ENCODE results near the gene TRIM72.
"Not testable (repeated sequence)": the region's sequence is repeated elsewhere in the genome, so short reads cannot be mapped to it uniquely, and the experiment has no call there.

Gene TRIM72

DNA sequence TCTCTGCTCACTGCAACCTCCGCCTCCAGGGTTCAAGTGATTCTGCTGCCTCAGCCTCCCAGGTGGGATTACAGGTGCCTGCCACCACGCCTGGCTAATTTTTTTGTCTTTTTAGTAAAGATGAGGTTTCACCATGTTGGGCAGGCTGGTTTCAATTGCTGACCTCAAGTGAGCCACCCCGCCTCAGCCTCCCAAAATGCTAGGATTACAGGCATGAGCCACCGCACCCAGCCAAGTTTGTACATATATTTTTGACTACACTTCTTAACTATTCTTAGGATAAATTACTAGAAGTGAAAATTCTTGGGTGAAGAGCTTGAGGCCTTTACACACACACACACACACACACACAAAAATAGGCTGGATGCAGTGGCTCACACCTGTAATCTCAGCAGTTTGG, 44.4 kb downstream of the TRIM72 start:
- DNase-seq = no peak

DNA sequence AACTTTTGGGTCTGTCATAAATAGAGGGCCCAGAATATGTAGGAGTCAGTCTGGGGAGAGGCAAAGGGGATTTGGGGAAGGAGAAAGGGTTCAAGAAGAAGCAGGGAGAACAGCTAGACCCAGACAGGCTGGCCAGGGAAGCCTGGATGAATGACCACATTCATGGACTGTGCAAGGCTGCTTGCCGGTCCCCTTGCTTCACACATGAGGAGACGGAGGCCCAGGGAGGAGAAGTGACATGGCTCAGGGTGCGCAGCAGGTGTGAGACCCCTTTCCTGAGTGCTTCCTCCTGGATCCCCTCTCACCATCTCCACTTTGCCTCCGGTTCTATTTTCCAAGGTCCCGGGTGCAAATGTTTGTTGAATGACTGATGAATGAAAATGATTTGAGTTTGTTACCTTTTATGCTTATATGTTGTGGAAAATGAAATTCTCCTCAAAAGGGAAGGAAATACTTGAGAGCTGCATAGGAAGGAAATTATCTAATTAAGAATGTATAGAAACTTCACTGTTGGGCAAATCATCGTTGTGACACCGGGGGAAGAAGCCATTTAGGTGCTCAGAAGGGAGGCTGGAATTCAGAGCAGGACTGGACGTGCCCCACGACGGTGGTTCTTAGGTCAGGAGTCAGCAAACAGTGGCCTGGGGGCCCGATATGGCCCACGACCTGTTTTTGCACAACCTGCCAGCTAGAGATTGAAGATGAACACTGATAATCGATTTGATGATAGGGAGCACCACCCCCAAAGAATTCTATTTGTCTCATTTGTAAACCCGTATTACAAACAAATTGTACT, 46.4 kb downstream of the TRIM72 start:
- peak; percentile 30 to 40 for DNase-seq

DNA sequence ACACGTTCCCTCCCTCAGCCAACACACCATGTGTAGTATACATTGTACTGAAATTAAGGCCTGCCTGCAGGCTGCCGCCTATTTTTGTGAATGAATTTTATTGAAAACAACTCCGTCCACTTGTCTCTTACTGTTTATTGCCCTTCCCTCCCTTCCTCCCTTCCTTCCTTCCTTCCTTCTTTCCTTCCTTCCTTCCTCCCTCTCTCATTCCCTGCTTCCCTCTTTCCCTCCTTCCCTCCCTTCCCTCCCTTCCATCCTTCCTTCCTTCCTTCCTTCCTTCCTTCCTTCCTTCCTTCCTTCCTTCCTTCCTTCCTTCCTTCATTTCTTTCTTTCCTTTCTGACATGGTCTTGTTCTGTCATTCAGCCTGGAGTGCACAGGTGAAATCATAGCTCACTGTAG, 48.2 kb downstream of the TRIM72 start:
- no peak for DNase-seq

DNA sequence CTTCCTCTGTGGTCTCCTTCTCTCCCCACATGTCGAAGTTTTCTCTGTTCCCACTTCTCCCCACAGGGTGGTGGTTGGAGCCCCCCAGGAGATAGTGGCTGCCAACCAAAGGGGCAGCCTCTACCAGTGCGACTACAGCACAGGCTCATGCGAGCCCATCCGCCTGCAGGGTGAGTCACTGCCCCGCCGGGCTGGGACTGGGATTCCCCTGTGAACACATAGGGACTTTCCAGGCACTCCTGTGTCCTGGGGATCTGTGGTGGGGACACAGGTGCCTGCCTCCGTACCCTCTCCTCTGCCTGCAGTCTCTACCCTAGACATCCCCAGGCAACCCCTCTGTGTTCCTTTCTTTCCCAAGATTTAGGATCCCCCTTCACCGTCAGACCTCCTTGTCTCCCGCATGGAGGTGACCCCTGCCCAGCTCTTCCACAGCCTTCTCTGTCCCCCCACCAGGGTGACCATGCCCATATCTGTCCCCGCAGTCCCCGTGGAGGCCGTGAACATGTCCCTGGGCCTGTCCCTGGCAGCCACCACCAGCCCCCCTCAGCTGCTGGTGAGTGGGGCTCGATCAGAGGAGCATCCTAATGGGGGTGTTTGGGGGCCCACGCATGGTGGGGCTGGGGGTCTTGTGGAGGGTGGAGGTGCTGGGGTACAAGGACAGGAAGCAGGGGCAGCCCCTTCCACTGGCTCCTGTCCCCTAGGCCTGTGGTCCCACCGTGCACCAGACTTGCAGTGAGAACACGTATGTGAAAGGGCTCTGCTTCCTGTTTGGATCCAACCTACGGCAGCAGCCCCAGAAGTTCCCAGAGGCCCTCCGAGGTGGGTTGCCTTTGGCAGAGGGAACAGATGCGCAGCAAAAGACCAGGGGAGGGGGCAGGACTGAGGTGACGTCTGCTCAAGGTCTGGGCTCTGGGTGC, 51.7 kb downstream of the TRIM72 start:
- DNase-seq = no peak

DNA sequence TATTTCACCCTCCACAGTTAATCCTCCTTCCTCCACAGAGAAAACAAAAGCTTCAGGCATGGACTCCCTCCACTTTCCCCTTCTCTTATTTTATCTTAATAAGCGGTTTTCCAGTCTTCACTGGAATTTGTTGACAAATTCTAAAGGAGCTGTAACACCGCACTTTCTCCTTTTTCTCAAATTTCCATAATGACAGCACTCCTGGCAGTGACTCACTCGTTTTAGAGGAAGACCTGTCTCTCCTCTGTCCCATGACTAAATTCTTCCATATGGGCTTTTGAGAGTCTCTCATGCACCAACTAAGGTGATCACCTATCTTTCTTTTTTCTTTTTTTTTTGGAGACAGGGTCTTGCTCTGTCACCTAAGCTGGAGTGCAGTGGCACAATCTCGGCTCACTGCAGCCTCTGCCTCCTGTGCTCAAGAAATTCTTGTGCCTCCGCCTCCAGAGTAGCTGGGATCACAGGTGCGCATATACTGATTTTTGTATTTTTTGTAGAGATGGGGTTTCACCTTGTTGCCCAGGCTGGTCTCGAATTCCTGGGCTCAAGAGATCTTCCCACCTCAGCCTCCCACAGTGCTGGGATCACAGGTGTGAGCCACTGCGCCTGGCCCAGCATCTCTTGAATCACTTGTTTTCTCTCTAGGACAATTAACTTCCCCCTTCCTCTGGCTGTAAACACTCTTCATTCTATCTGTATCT, 53.6 kb downstream of the TRIM72 start:
- DNase-seq = no peak

DNA sequence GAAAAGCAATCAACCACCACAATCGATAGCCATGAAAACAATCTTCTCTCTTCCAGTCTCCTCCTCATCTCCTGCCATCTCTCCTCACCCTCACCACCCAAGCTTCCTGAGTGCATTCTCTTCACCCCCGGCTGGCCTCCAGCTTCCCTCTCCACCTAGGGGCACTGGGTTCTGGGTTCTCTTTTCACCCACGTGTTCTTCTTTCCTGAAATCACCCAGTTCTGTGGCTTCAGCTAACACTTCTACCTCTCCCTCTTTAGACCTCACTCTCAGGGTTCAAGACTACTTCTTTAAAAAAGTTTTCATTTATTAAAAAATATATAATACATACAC, 54.1 kb downstream of the TRIM72 start:
- no peak for DNase-seq

DNA sequence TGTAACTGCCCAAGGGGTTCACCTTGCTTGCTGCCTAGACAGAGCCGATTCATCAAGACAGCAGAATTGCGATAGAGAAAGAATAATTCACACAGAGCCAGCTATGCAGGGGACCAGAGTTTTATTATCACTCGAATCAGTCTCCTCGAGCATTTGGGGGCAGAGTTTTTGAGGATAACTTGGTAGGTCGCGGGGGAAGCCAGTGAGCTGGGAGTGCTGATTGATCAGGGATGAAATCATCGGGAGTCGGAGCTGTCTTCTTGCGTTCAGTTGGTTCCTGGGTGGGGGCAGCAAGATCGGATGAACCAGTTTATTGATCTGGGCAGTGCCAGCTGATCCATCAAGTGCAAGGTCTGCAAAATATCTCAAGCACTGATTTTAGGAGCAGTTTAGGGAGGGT, 55.0 kb downstream of the TRIM72 start:
- no peak for DNase-seq

DNA sequence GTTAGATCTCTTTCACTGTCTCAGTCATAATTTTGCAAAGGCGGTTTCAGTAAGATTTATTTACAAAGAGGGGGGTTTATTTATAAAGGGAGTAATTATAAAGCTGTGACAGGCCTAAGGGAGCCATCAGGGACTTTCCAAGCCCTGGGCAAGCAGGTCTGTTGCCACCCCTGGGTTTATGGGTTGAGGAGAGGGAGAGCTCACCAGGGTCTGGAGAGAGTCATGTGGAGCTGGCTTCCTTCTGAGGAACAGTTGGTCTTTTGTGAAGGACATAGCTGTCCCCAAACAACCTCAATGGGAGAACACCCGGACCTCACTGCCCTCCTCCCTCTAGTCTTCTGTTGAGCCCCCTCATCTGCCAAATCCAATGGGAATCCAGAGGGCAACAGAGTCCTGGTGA, 55.6 kb downstream of the TRIM72 start:
- no peak for DNase-seq

DNA sequence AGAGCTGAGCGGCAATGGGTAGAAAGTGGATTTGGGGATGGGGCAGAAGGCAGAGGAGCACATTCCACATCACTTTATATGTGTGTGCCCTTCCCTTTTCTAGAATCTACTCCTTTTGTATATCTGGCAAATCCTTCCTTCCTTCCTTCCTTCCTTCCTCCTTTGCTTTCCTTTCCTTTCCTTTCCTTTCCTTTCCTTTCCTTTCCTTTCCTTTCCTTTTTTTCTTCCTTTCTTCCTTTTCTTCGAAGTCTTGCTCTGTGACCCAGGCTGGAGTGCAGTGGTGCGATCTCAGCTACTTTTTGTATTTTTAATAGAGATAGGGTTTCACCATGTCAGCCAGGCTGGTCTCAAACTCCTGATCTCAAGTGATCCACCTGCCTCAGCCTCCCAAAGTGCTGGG, 56.1 kb downstream of the TRIM72 start:
- not testable (repeated sequence) for DNase-seq

DNA sequence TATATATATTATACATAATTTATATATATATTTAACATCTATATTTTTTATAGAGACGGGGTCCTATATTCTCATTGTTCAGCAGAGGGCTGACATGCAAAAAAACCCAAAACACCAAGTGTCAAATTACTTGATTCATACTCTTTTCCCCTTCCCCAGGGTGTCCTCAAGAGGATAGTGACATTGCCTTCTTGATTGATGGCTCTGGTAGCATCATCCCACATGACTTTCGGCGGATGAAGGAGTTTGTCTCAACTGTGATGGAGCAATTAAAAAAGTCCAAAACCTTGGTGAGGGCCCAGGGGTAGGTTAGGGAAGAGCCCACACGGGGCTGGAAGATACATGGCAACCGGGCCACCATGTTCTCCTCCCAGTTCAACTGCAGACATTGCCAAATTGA, 56.9 kb downstream of the TRIM72 start:
- DNase-seq = no peak

DNA sequence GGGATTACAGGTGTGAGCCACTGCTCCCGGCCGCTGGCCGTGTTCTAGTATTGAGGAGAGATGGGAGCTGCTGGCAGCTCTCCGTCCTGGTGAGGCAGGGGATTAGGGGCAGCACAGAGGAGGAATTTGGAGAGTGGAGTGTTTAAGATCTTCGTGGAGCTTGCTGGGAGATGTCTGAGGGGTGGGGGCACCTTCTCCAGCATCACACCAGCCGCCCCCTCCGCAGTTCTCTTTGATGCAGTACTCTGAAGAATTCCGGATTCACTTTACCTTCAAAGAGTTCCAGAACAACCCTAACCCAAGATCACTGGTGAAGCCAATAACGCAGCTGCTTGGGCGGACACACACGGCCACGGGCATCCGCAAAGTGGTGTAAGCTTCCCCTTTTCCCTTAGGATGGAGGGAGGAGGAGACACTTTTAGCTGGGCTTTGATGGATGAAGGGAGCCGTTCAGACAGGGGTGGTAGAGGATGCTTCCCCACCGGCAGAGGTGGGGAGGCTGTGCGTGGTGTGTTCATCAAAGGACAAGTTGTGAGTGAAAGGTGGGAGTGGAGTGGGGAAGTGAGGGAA, 57.8 kb downstream of the TRIM72 start:
- no peak for DNase-seq

DNA sequence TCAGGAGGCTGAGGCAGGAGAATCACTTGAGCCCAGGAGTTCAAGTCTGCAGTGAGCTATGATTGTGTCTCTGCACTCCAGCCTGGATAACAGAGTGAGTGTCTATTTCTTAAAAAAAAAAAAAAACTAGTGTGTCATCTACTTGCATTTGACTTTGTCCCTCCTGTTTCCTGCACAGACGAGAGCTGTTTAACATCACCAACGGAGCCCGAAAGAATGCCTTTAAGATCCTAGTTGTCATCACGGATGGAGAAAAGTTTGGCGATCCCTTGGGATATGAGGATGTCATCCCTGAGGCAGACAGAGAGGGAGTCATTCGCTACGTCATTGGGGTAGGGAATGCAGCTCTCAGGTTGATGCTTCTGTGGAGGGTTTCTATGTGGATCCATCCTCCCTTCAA, 59.3 kb downstream of the TRIM72 start:
- DNase-seq = no peak

DNA sequence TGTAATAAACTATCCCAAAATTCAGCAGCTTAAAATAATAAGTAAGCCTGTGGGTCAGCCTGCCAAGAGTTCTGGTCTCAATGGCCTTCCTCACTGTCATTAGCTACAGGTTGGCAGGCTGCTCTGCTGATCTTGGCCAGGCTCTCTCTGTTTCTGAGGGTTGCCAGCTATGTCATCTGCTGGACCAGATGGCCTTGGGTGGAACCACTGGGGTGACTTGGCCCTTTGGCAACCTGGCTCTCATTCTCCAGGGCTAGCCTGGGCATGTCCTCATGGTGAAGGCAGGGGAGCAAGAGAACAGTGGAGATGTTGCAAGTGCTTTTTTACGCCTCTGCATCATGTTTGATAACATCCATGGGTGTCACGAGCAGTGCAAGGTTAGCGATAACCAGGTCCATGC, 59.8 kb downstream of the TRIM72 start:
- no peak for DNase-seq

DNA sequence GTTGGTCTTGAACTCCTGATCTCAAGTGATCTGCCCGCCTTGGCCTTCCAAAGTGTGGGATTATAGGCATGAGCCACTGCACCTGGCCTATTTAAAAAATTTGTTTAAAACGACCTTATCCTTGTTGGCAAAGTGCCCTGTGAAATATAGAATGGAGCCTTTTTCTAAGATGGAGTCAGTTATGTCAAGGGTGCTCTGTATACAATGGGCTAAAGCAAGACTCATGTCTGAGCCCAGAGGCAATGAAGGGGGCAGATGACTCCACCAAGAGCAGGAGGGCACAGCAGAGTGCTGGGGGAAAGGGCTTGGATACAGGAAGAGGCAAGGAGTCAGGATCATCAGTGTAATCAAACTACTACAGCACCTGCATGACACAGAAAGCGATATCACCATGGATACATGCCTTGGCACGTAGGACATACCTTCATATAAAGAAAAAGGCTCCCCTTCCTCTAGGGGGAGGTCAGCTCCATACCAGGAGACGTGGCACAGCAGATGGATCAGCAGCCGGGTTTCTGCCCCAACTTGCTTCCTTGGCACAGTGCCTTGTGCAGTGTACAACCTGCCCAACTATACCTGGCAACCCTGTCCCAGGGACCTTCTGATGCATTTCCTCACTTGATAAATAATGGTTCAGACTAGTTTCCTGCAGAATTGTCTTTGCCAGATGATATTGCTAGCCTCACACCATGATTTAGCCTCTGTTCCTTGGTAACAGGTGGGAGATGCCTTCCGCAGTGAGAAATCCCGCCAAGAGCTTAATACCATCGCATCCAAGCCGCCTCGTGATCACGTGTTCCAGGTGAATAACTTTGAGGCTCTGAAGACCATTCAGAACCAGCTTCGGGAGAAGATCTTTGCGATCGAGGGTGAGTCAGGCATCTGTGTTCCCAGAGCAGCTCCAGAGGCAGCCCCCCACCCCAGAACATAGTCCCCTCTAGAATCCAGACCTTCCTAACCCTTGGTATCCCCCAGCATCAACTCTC, 61.2 kb downstream of the TRIM72 start:
- no peak for DNase-seq

DNA sequence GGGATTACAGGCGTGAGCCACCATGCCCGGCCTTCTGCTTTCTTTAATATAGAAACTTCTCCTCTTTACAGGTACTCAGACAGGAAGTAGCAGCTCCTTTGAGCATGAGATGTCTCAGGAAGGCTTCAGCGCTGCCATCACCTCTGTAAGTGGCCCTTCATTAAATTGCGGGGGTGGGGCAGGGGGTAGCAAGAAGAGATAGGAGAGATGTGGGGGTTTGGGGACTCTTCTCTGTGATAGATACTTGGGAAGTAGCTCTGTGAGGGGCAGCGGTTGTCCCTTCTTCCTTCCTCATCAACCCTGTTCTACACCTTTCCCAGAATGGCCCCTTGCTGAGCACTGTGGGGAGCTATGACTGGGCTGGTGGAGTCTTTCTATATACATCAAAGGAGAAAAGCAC, 62.7 kb downstream of the TRIM72 start:
- no peak for DNase-seq

DNA sequence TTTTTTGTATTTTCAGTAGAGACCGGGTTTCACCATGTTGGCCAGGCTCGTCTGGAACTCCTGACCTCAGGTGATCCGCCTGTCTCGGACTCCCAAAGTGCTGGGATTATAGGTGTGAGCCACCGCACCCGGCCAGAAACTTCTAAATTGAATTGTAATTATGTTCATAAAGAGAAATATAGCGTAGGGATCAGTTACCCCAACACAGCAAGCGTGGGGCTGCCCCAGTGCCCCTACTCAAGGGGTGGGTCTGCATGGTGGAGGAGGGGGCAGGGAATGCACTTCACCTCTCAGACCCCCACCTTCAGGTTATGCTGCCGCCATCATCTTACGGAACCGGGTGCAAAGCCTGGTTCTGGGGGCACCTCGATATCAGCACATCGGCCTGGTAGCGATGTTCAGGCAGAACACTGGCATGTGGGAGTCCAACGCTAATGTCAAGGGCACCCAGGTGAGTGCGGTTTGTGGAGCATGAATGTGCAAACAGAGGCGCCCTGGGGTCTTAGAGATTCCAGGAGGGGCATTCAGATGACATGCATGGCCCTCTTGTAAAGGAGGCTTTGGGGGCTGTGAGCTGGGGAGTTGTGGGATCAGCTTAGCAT, 63.8 kb downstream of the TRIM72 start:
- DNase-seq = no peak

DNA sequence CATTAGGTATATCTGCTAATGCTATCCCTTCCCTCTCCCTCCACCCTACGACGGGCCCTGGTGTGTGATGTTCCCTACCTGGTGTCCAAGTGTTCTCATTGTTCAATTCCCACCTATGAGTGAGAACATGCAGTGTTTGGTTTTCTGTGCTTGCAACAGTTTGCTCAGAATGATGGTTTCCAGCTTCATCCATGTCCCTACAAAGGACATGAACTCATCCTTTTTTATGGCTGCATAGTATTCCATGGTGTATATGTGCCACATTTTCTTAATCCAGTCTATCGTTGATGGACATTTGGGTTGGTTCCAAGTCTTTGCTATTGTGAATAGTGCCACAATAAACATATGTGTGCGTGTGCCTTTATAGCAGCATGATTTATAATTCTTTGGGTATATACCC, 64.9 kb downstream of the TRIM72 start:
- DNase-seq = not testable (repeated sequence)
